HG03108 (cell line): ENCODE data around the gene HMGXB3.
"Not testable (repeated sequence)": the region's sequence is repeated elsewhere in the genome, so short reads cannot be mapped to it uniquely, and the experiment has no call there.

ENCODE experiments used
- ATAC-seq: cut with Tn5 transposase; IDR thresholded peaks from one replicate; pipeline ENCODE4 v1.9.1; 2021; ENCODE audit warnings: moderate library complexity; ENCODE audit not compliant: unreplicated experiment

Gene HMGXB3

DNA sequence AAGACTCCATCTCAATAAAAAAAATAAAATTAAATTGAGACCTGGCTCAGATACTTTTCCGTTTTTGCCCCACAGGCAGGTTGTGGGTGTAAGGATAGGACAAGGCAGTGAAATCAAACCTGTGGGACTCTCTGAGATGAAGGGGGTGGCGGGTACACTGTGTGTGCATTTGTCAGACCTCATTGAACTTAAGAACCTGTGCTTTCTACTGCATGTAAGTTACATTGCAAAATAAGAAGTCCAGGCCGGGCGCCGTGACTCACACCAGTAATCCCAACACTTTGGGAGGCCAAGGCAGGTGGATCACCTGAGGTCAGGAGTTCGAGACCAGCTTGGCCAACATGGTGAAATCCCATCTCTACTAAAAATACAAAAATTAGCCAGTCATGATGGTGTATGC, 84.2 kb downstream of the HMGXB3 start:
- ATAC-seq, result not testable (repeated sequence)

- ATAC-seq, result no peak
These were observed 84.8 kb downstream of the HMGXB3 start for GRCh38 chr5:150085191-150085912.

DNA sequence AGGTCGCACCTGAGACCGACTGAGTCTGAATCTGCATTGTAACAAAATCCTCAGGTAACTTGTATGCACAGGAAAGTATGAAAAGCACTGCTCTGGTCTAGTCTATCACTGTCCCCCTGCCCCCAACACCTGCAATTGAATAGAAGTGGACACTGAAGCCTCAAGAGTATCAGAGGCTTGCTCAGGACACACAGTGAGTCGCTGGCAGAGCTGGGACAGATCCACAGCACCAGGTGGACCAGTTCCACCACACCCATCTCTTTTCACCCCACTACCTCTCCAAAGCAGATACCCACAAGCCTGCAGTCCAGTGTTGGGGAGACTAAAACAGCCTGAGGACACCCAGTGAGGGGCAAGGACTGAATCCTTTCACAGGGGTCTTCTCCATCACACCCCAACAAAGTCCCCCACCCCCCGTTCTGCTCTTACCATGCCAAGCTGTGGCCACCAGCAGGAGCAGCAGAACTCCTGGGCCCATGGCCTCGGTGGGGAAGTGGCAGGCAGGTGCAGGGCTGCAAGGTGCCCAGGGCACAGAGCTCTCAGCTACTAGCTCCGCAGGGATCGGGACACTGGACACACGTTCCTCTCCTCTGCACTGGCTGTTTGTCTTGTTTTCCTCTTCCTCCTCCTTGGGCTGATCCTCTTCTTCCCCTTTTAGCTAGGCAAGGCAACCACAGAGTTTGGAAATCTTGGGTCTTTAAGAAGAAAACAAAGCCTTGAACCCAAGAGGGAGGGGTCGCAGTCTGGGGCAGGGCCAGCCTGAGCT, 85.6 kb downstream of the HMGXB3 start, which contains the start of gene CSF1R:
TSS of gene CSF1R (minus strand) at position 605 of the 766 bp plus-strand sequence. CDS start at position 478, 127 bp downstream.
- ATAC-seq, result no peak

- peak; percentile 87 for ATAC-seq
These were observed 91.7 kb downstream of the HMGXB3 start for GRCh38 chr5:150092159-150092787.

DNA sequence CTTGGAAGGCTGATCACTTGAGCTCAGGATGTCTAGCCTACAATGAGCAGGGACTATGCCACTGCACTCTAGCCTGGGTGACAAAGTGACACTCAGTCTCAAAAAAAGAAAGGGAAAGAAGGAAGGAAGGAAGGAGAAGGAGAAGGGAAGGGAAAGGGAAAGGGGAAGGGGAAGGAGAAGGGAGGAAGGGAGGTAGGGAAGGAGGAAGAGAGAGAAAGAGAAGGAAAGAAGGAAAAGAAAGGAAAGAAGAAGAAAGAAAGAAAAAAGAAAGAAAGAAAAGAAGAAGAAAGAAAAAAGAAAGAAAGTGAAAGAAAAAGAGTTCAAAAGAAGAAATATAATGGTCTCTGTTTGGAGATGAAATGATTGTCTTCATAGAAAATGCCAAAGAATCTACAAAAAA, 96.6 kb downstream of the HMGXB3 start:
- no peak for ATAC-seq

- ATAC-seq, result no peak
These were observed 100.5 kb downstream of the HMGXB3 start for GRCh38 chr5:150101023-150101422.
